Neuron (in vitro differentiated cells): Measurements from ENCODE around the gene NIPBL.
"Not testable (repeated sequence)": the region's sequence is repeated elsewhere in the genome, so short reads cannot be mapped to it uniquely, and the experiment has no call there.

Experiments
- H2AFZ ChIP-seq: one replicate; pipeline ENCODE4 v1.6.1; 2013; ENCODE audit warnings: low read depth, mild to moderate bottlenecking, inconsistent platforms, low read length, moderate library complexity
- H3K27me3 ChIP-seq: one replicate; pipeline ENCODE4 v1.6.1; 2013; ENCODE audit warnings: low read length; ENCODE audit not compliant: insufficient read depth
- H3K36me3 ChIP-seq: one replicate; pipeline ENCODE4 v1.6.1; 2013; ENCODE audit warnings: low read length; ENCODE audit not compliant: insufficient read depth
- H3K4me1 ChIP-seq: one replicate; pipeline ENCODE4 v1.6.1; 2013; ENCODE audit warnings: low read length; ENCODE audit not compliant: insufficient read depth
- H3K4me3 ChIP-seq: 2 replicates; pipeline ENCODE4 v1.5.1; 2013; ENCODE audit warnings: mild to moderate bottlenecking, low read length, moderate library complexity
- H3K9me3 ChIP-seq: one replicate; pipeline ENCODE4 v1.6.1; 2013; ENCODE audit warnings: low read length

The NIPBL gene

DNA sequence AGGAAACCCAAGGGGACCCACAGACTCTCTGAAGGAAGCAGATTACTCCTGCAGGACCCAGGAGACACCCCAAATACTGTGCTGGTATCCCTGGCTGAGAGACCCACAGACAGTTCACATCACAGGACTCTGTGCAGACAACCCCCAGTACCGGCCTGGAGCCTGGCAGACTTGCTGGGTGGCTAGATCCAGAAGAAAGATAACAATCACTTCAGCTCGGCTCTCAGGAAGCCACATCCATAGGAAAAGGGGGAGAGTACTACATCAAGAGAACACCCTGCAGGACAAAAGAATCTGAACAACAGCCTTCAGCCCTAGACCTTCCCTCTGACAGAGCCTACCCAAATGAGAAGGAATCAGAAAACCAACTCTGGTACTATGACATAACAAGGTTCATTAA lies 206.4 kb downstream of the NIPBL start:
- H3K9me3 ChIP-seq, H3K27me3 ChIP-seq, H2AFZ ChIP-seq, H3K4me3 ChIP-seq, H3K4me1 ChIP-seq, H3K36me3 ChIP-seq: not testable (repeated sequence)

DNA sequence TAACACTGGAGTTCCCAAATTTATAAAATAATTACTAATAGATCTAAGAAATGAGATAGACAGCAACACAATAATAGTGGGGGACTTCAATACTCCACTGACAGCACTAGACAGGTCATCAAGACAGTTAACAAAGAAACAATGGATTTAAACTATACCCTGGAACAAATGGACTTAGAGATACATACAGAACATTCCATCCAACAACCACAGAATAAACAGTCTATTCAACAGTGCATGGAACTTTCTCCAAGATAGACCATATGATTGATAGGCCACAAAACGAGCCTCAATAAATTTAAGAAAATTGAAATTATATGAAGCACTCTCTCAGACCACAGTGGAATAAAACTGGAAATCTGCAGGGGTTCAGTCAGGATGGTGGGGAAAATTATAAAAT lies 209.5 kb downstream of the NIPBL start:
- H3K36me3 ChIP-seq, H3K4me1 ChIP-seq, H3K4me3 ChIP-seq, H3K27me3 ChIP-seq, H2AFZ ChIP-seq, H3K9me3 ChIP-seq: not testable (repeated sequence)

DNA sequence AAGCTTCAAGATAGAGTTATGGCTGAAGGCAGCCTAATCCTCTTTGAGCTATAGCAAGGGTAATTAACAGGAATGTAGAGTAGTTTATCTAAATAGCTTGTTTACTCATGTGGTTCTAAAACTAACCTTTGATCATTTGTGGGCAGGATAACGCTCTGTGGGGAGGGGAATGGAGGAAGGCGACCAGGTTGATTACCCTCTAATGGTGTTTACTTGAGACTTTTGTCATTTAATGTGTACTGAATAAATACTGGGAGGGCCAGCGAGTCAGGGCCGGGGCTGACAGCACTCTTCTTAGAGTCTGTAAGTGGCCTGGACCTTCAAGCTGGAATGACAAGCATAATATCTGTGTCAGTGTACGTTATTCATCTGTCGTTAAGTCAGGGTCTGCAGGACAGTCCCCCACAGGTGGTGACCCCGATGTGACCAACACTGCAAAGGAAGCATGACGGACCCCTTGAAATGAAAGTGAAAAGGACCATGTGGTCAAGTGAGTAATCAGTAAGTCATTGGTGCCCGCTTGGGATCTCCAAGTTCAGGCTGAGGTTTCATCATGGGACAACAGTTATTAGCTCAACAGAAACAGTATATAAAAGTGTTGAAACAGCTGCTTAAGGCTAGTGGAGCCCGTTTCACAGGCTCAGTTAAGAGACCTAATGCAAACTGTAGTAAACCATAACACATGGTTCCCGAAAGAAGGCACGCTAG lies 210.1 kb downstream of the NIPBL start:
- no peak overlapping the region for H3K4me3 ChIP-seq
- H3K36me3 ChIP-seq: peaks cover 1% of the 10 kb centered on the region
- H3K4me1 ChIP-seq: peaks cover 8% of the 10 kb centered on the region
- peaks cover 3% of the 10 kb centered on the region for H3K9me3 ChIP-seq
- H3K27me3 ChIP-seq: no peaks in the 10 kb centered on the region
- no peak overlapping the region for H2AFZ ChIP-seq

GRCh38 chr5:37088009-37088408 lies 211.4 kb downstream of the NIPBL start:
- H3K4me3 ChIP-seq: no peak overlapping the region
- H3K36me3 ChIP-seq: no peaks in the 10 kb centered on the region
- H3K27me3 ChIP-seq: no peaks in the 10 kb centered on the region
- no peak overlapping the region for H2AFZ ChIP-seq
- peaks cover 8% of the 10 kb centered on the region for H3K4me1 ChIP-seq
- peaks cover 3% of the 10 kb centered on the region for H3K9me3 ChIP-seq

DNA sequence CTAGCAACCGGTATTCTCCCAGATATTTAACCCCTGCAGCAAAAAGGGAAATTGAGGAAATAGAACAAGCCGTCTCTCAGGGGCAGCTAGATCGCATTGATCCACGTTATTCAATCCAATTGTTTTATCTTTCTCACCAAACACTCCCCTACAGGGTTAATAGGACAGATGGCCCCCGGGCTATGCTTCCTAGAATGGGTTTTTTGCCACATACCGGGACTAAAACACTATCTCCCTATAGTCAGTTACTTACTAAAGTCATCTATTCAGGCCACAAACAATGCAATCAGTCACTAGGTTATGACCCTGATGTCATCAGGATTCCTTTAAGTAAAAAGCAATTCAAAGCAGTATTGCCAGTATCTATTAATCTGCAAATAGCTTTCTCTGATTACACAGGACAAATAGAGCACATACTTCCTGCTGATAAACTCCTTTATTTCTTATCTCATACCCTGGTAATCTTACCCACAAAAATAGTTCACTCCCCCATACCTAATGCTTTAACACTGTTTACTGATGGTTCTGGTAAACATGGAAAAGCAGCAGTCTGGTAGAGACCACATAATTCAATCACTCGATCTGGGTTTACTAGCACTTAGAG lies 213.7 kb downstream of the NIPBL start:
- peaks cover 8% of the 10 kb centered on the region for H3K4me1 ChIP-seq
- H3K9me3 ChIP-seq: peaks cover 5% of the 10 kb centered on the region
- no peaks in the 10 kb centered on the region for H3K36me3 ChIP-seq
- no peaks in the 10 kb centered on the region for H3K27me3 ChIP-seq
- H2AFZ ChIP-seq: no peak overlapping the region
- no peak overlapping the region for H3K4me3 ChIP-seq

DNA sequence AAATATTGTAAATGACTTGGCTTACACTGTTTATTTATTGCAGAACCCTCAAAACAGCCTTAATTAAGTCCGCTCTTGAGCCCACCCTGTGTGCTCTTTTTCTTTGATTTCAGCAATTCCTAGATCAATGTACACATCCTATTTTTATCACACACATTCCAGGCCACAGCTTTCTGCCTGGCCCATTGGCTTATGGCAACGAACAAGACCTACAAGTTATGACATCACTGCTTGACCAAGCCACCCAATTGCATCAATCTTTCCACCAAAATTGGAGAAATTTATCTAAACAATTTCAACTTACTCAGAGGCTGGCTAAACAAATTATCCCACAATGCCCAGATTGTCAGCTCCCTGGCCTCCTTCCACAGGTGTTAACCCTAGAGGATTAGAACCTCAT lies 214.2 kb downstream of the NIPBL start:
- Histone ChIP-seq H3K4me3 (no peak overlapping the region), H3K36me3 (no peaks in the 10 kb centered on the region), H3K9me3 (peaks cover 2% of the 10 kb centered on the region), H3K27me3 (no peaks in the 10 kb centered on the region), H3K4me1 (peaks cover 8% of the 10 kb centered on the region), H2AFZ (no peak overlapping the region)

DNA sequence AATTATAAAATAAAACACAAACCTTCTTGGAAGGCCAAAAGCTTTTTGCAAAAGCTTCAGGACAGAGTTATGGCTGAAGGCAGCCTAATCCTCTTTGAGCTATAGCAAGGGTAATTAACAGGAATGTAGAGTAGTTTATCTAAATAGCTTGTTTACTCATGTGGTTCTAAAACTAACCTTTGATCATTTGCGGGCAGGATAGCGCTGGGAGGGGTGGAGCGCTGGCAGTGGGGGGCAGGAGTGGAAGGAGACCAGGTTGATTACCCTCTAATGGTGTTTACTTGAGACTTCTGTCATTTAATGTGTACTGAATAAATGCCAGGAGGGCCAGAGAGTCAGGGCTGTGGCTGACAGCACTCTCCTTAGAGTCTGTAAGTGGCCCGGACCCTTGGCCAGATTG lies 217.2 kb downstream of the NIPBL start:
- not testable (repeated sequence) for H2AFZ ChIP-seq, H3K4me1 ChIP-seq, H3K4me3 ChIP-seq

DNA sequence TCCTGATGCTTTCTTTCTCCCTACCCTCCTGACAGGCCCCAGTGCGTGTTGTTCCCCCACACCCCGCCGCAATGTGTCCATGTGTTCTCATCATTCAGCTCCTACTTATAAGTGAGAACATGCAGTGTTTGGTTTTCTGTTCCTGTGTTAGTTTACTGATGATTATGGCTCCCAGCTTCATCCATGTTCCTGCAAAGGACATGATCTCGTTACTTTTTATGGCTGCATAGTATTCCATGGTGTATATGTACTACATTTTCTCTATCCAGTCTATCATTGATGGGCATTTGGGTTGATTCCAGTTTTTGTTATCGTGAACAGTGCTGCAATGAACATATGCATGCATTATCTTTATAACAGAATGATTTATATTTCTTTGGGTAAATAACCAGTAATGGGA lies 222.7 kb downstream of the NIPBL start:
- not testable (repeated sequence) for H3K4me1 ChIP-seq, H2AFZ ChIP-seq, H3K4me3 ChIP-seq, H3K36me3 ChIP-seq, H3K27me3 ChIP-seq
- peaks cover 12% of the 10 kb centered on the region for H3K9me3 ChIP-seq

More for the DNA sequence above, 217.2 kb downstream of the NIPBL start:
- H3K36me3 ChIP-seq, H3K27me3 ChIP-seq, H3K9me3 ChIP-seq: not testable (repeated sequence)

- Histone ChIP-seq H2AFZ (no peak overlapping the region), H3K36me3 (peaks cover 34% of the 10 kb centered on the region), H3K4me1 (no peaks in the 10 kb centered on the region), H3K27me3 (no peaks in the 10 kb centered on the region), H3K9me3 (peaks cover 9% of the 10 kb centered on the region), H3K4me3 (no peak overlapping the region)
These were observed 226.7 kb downstream of the NIPBL start for GRCh38 chr5:37103302-37103701.

- Histone ChIP-seq H3K9me3 (no peaks in the 10 kb centered on the region), H3K36me3 (peaks cover 54% of the 10 kb centered on the region), H3K4me3 (no peak overlapping the region), H3K4me1 (no peaks in the 10 kb centered on the region), H3K27me3 (no peaks in the 10 kb centered on the region), H2AFZ (no peak overlapping the region)
These were observed 232.8 kb downstream of the NIPBL start for GRCh38 chr5:37109338-37109737.

- Histone ChIP-seq H3K9me3 (peaks cover 2% of the 10 kb centered on the region), H2AFZ (no peak overlapping the region), H3K36me3 (peaks cover 56% of the 10 kb centered on the region), H3K4me3 (no peak overlapping the region), H3K27me3 (no peaks in the 10 kb centered on the region), H3K4me1 (no peaks in the 10 kb centered on the region)
These were observed 233.6 kb downstream of the NIPBL start for GRCh38 chr5:37110135-37110534.

- Histone ChIP-seq H3K27me3 (no peaks in the 10 kb centered on the region), H3K36me3 (peaks cover 54% of the 10 kb centered on the region), H3K9me3 (peaks cover 2% of the 10 kb centered on the region), H3K4me3 (no peak overlapping the region), H3K4me1 (no peaks in the 10 kb centered on the region), H2AFZ (no peak overlapping the region)
These were observed 235.1 kb downstream of the NIPBL start for GRCh38 chr5:37111426-37112382.

GRCh38 chr5:37112383-37112991 lies 235.9 kb downstream of the NIPBL start:
- no peaks in the 10 kb centered on the region for H3K27me3 ChIP-seq
- no peaks in the 10 kb centered on the region for H3K4me1 ChIP-seq
- H3K4me3 ChIP-seq: no peak overlapping the region
- H3K9me3 ChIP-seq: peaks cover 2% of the 10 kb centered on the region
- H3K36me3 ChIP-seq: peaks cover 49% of the 10 kb centered on the region
- H2AFZ ChIP-seq: no peak overlapping the region
